HepG2 (cell line): ENCODE results near the gene POLRMT. TPM values are rescaled to one million over a fixed set of nuclear protein-coding genes. Genes with fewer than 3 reads are reported as not detected.

Experiments
- AKNA ChIP-seq: sonication (generic); formaldehyde crosslinking; IDR thresholded peaks from 2 replicates; pipeline ENCODE4 v1.4.0; 2020; ENCODE audit warnings: missing genetic modification reagents, borderline replicate concordance
- BRCA1 ChIP-seq: sonication (generic); formaldehyde crosslinking; IDR thresholded peaks from 2 replicates; pipeline ENCODE4 v1.4.0; 2020; ENCODE audit warnings: missing genetic modification reagents
- E2F1 ChIP-seq: sonication (generic); formaldehyde crosslinking; IDR thresholded peaks from 2 replicates; pipeline ENCODE4 v1.5.0; 2020; ENCODE audit warnings: missing genetic modification reagents
- FOXA3 ChIP-seq: IDR thresholded peaks from 2 replicates; pipeline ENCODE4 v1.6.1; 2016; ENCODE audit warnings: missing genetic modification reagents, missing compliant biosample characterization
- FOXK1 ChIP-seq: sonication (generic); formaldehyde crosslinking; IDR thresholded peaks from 2 replicates; pipeline ENCODE4 v1.4.0; 2020; ENCODE audit warnings: low read depth, missing genetic modification reagents, borderline replicate concordance
- FOXO1 ChIP-seq: sonication (generic); formaldehyde crosslinking; IDR thresholded peaks from 2 replicates; pipeline ENCODE4 v1.4.0; 2020; ENCODE audit warnings: missing genetic modification reagents
- GTF2F1 ChIP-seq: fragments of 150-350 bp; IDR thresholded peaks from 2 replicates; pipeline ENCODE4 v1.6.1; 2014; ENCODE audit warnings: low read length
- HNRNPLL ChIP-seq: fragments of 200-400 bp; formaldehyde crosslinking; IDR thresholded peaks from 2 replicates; pipeline ENCODE4 v1.6.1; 2017; ENCODE audit warnings: mild to moderate bottlenecking, low read depth, low read length; ENCODE audit not compliant: poor library complexity, severe bottlenecking
- KLF6 ChIP-seq: IDR thresholded peaks from 2 replicates; pipeline ENCODE4 v1.8.0; 2016; ENCODE audit warnings: missing biosample characterization, missing genetic modification reagents
- MLX ChIP-seq: IDR thresholded peaks from 2 replicates; pipeline ENCODE4 v1.6.1; 2016
- NCOA1 ChIP-seq: sonication (generic); formaldehyde crosslinking; IDR thresholded peaks from 2 replicates; pipeline ENCODE4 v1.9.0; 2021; ENCODE audit warnings: missing genetic modification reagents
- NFE2L1 ChIP-seq: sonication (generic); formaldehyde crosslinking; IDR thresholded peaks from 2 replicates; pipeline ENCODE4 v1.4.0; 2020; ENCODE audit warnings: missing genetic modification reagents, mild to moderate bottlenecking, borderline replicate concordance
- POGK ChIP-seq: sonication (generic); formaldehyde crosslinking; conservative IDR thresholded peaks from 2 replicates; pipeline ENCODE4 v1.8.0; 2022; ENCODE audit warnings: mild to moderate bottlenecking, moderate library complexity, missing genetic modification reagents
- RELA ChIP-seq: sonication (generic); formaldehyde crosslinking; IDR thresholded peaks from 2 replicates; pipeline ENCODE4 v1.4.0; 2020; ENCODE audit warnings: missing genetic modification reagents
- ZBTB2 ChIP-seq: sonication (generic); formaldehyde crosslinking; IDR thresholded peaks from 2 replicates; pipeline ENCODE4 v1.8.0; 2022; ENCODE audit warnings: low read depth, missing genetic modification reagents
- ZNF326 ChIP-seq: sonication (generic); formaldehyde crosslinking; IDR thresholded peaks from 2 replicates; pipeline ENCODE4 v1.4.0; 2020; ENCODE audit warnings: missing genetic modification reagents, borderline replicate concordance
- ZNF704 ChIP-seq: sonication (generic); formaldehyde crosslinking; IDR thresholded peaks from 2 replicates; pipeline ENCODE4 v1.8.1; 2023; ENCODE audit warnings: mild to moderate bottlenecking, inconsistent platforms, moderate library complexity, missing genetic modification reagents, borderline replicate concordance
- ZSCAN30 ChIP-seq: sonication (generic); formaldehyde crosslinking; IDR thresholded peaks from 2 replicates; pipeline ENCODE4 v1.5.0; 2020; ENCODE audit warnings: mild to moderate bottlenecking, missing genetic modification reagents
- polyA plus RNA-seq, 8 experiments: library from polyadenylated mRNA; depleted of rRNA in 3 of 8; stranded (reverse) in 7 of 8; unstranded in 1 of 8; fragments of >200 nt; fragmentation: Illumina TruSeq in 4 of 8; extraction: Trizol in 4 of 8; gene quantifications; 2 replicates each; pipeline versions ENCODE4 v1.2.1 to v1.2.3, GENCODE V29; 2011 to 2016; ENCODE audit warnings: low read depth in 4 of 8, missing spikeins in 1 of 8, mixed read lengths in 1 of 8; ENCODE audit not compliant: insufficient read depth in 1 of 8
- total RNA-seq, 5 experiments: library from RNA; depleted of rRNA; stranded (reverse); fragments of >200 nt; fragmentation: Illumina TruSeq; extraction: Trizol; gene quantifications; 2 replicates each; pipeline ENCODE4 v1.2.3, GENCODE V29; 2016; ENCODE audit warnings: low read depth in 1 of 5

The POLRMT gene
- total and polyA plus RNA-seq, 2 of the 13 experiments (the other 11 are each of a cell fraction or from before 2014, with no cell fraction given), result 78.0 to 101 TPM

DNA sequence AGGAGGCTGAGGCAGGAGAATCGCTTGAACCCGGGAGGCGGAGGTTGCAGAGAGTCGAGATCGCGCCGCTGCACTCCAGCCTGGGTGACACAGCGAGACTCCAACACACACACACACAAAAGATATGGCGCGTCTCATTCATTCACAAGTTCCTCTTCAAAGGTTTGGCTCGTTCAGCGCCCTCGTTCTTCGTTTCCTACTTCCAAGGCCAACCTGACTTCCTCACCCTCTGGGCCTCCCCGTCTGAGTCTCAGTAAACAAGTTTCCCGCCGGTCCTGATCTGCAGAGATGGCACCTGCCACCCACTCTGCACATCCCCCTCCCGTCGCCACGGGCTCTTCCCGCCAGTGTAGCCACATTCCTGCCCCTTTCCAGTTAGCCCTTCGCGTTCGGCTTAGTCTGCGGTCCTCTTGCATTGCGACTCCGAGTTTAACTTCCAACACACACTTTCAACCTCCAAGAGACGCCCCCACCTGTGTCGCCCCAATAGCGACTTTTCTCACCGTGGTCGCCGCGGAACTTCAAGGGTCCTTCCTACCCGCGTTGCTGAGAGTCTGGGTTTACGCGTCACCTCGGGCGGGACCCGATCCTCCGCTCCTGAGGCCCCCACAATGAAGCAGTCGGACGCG is 62.3 kb downstream of the POLRMT start (continued):
- no peak for TF ChIP-seq ZNF326 (CRISPR knock-in tag)
- no peak for TF ChIP-seq ZNF704 (CRISPR knock-in tag)
- peak; percentile 62 for TF ChIP-seq FOXA3 (CRISPR knock-in tag)
- no peak for TF ChIP-seq KLF6
- TF ChIP-seq AKNA, result no peak
- peak; percentile 22 for TF ChIP-seq HNRNPLL
- no peak for TF ChIP-seq ZBTB2 (CRISPR knock-in tag)
- TF ChIP-seq NFE2L1 (CRISPR knock-in tag), result no peak
- TF ChIP-seq E2F1 (CRISPR knock-in tag), result peak; percentile 80
- TF ChIP-seq BRCA1 (CRISPR knock-in tag), result no peak
- TF ChIP-seq ZSCAN30 (CRISPR knock-in tag), result no peak
- TF ChIP-seq NCOA1 (CRISPR knock-in tag), result 0 out of 2 replicates have a peak, but pooled peaks have one; percentile 14
- TF ChIP-seq GTF2F1, result no peak
- TF ChIP-seq RELA (CRISPR knock-in tag), result no peak
- TF ChIP-seq POGK (CRISPR knock-in tag), result peak; percentile 49; the same call in 1 of the 2 replicates
- TF ChIP-seq FOXO1 (CRISPR knock-in tag), result peak; percentile 73
- no peak for TF ChIP-seq FOXK1 (CRISPR knock-in tag)
- TF ChIP-seq MLX (CRISPR knock-in tag), result no peak
